A204.1 (cell line): Measurements from ENCODE around the gene CXCL13.
"Not testable (repeated sequence)": the region's sequence is repeated elsewhere in the genome, so short reads cannot be mapped to it uniquely, and the experiment has no call there.

Experiments
- FAIRE-seq: peaks from 2 replicates; lab custom pipeline; 2012; peaks lifted over from hg19 to GRCh38; lab: Jason Lieb, UNC

CXCL13 gene, protein sequence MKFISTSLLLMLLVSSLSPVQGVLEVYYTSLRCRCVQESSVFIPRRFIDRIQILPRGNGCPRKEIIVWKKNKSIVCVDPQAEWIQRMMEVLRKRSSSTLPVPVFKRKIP

DNA sequence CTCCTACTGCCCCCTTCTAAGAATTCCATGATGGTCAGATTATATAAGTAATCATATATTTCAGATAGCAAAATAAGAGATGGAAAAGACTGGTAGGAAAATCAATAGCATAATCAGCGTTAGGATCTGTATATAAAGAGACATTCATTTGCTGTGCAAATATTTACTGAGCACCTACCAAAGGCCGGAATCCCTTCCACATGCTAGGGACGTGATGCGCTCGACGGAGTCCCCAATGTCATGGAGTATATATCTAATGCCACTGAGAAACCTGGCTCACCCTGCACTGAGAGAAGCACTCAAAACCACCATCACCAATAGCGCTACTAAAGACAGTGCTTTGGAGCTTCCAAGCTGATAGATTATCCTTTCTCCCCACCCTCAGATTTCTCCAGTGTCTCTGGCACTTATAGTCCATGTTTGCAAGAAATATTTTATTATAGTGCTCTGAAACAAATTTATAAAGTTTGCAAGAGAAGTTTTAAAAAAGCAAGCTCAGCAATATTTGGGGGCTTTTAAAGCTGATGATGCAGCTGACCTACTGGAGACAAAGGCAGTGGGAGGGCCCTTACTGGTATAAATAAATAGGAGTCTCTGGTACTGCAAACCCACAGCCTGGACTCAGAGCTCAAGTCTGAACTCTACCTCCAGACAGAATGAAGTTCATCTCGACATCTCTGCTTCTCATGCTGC is at the start of gene CXCL13:
CXCL13 (plus strand) TSS at position 611 of the 693 bp plus-strand sequence; CDS start at position 657, 46 bp downstream.
- FAIRE-seq, result no peak

DNA sequence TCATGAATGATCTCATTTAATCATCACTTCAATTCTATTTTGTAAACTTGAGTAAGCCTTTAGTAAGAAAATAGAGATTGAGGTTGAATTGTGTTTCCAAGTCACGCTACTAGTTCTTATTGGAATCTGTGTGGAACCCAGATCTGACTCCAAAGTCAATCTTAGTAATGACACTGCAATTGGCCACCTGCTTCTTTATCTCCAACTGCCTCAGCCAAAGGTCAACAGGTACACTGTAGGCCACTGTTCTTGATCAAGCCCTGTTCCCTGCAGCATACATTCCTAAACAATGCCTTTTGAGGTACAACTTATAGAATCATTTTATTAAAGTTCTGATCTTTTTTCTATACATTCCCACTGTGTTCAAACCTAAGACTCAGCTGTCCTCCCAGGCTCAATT is 45.5 kb upstream of the CXCL13 start:
- no peak for FAIRE-seq

DNA sequence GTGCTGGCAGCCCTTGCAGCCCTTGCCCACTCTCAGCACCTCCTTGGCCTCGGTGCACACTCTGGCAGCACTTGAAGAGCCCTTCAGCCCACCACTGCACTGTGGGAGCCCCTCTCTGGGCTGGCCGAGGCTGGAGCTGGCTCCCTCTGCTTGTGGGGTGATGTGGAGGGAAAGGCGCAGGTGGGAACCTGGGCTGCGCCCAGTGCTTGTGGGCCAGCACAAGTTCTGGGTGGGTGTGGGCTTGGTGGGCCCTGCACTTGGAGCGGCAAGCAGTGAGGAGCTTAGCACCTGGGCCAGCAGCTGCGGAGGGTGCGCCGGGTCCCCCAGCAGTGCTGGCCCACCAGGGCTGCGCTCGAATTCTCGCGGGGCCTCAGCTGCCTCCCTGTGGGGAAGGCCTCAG is 43.9 kb upstream of the CXCL13 start:
- not testable (repeated sequence) for FAIRE-seq

DNA sequence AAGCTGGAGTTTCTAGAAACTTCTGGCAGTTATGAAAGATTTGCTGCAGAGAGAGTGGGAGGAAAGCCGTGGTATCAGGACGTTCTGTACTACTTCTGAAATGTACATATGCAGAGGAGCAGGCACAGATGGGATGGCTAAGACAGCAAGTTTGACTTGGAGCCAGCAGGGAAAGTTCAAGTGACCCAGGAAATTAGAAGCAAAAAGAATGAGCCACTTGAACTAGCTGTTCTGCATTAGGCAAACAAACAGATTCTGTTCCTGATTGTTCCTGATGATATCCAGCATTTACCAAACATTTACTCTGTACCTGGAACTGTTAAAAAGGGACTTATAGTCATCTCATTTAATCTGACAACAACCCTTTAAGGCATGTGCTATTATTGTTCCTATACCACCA is 41.4 kb upstream of the CXCL13 start:
- no peak for FAIRE-seq

DNA sequence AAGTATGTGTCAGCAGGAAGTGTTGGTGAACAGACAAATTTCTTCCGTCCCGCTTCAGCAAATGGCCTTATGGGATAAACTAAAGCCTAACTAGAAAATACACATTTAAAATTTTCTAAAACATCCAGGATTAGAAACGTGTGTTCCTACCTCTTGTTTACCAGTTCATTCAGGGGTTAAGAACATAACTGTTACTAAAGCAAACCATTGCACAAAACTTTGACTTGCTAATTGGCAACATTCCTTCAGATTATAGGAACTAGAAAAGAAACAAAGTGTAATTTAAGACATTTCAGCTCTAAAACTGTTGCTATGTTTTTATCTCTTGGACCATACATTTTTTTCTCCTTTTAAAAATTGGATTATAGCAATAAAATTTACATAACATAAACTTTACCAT is 39.5 kb upstream of the CXCL13 start:
- FAIRE-seq, result no peak

DNA sequence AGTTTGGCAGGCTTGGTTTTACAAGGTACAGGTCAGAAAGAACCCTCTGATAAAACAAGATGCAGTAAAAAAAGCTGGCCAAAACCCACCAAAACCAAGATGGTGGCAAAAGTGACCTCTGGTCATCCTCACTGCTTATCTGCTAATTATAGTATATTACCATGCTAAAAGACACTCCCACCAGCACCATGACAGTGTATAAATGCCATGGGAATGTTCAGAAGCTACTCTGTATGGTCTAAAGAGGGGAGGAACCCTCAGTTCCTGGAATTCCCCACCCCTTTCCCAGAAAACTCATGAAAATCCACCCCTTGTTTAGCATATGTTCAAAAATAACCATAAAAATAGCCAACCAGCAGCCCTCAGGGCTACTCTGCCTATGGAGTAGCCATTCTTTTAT is 38.1 kb upstream of the CXCL13 start:
- FAIRE-seq, result no peak

DNA sequence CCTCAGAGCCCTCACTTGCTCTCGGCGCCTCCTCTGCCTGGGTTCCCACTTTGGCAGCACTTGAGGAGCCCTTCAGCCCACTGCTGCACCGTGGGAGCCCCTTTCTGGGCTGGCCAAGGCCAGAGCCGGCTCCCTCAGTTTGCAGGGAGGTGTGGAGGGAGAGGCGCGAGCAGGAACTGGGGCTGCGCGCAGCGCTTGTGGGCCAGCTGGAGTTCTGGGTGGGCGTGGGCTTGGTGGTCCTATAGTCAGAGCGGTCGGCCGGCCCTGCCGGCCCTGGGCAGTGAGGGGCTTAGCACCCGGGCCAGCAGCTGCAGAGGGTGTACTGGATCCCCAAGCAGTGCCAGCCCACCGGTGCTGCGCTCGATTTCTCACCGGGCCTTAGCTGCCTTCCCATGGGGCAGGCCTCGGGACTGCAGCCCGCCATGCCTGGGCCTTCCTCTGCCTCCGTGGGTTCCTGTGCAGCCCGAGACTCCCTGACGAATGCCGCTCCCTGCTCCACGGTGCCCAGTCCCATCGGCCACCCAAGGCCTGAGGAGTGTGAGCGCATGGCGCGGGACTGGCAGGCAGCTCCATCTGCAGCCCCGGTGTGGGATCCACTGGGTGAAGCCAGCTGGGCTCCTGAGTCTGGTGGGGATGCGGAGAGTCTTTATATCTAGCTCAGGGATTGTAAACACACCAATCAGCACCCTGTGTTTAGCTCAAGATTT is 35.0 kb upstream of the CXCL13 start:
- not testable (repeated sequence) for FAIRE-seq

DNA sequence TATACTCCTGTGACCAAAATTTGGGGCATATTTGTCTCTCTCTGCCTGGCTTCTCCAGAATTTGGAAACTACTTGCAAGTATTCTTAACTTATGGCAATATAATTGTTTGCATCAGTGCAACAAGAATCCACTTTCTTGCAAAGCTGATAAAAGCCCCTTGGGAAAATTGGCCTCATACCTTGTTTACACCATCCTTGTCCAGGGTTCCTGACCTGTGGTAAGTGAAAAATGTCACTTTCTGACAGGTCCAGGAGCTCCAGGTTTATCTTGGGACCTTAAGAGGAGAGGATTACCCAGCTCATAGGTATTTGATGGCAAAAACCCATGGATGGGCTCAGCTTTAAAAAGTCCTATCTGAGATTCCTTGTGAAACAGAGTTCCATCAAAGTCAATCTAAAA is 29.3 kb upstream of the CXCL13 start:
- FAIRE-seq, result no peak

DNA sequence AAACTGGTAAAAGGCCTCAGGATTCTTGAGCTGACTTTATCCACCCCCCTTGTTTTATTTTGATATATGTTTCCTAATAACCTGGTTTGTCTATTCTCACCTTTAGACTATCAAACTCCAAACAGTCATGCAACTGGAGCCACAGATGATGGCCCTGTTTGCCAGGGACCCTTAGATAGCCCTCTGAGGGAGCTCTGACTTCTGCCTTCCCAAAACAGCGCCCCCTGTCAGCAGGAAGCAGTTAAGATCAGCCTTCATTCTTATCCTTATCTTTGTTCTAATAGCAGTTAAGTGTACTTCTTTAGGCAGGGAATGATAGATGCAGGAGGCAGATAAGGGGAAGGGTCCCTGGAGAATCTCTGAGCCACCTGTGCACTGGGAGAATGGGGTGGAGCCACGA is 27.5 kb upstream of the CXCL13 start:
- no peak for FAIRE-seq

DNA sequence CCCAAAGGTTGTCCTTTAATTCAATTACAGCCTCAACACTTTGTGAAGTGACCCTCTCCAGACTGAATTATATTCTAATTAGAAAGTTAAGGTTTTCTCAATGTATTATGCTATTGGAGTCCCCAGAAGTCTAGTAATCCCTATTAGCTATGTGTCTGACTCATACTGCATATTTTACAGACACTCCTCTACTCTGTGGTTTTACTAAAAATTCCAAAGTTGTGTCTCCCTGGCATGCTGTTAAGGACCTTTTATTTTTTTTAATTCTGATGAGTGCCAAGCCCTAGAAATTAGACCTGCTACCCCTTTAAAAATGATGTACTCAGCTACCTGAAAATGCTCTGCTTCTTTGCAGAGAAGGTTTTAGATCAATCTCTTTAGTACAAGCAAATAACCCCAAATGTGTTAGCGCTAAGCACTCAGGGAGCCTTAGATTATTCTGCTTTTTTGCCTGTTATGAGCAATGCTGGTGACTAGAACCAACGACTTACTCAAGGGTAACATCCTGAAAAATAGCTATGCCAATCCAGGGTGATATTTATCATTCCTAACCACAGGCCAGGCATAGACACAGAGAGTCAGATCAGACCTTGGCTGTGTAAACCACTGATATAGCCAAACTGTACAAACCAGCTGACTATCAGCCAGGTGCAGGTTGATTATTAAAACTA is 26.1 kb upstream of the CXCL13 start:
- FAIRE-seq, result no peak

DNA sequence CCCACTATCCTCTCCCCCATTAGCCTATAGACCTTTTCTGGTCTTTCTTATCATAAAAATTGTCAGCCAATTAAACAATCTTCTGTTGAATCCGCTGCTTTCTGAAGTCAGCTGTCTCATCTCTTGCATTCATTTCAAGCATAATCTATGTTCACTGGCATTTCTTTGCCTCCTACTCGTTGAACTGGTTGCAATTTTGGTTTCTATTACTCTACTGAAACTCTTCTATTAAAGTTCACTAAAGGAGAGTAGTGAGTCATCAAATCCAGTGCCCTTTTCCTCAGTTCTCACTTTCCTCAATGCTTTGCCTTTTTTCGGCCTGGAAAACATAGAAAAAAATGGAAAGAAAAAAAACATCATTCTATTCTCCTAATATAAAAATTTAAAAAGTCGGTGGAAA is 23.9 kb upstream of the CXCL13 start:
- FAIRE-seq, result no peak

DNA sequence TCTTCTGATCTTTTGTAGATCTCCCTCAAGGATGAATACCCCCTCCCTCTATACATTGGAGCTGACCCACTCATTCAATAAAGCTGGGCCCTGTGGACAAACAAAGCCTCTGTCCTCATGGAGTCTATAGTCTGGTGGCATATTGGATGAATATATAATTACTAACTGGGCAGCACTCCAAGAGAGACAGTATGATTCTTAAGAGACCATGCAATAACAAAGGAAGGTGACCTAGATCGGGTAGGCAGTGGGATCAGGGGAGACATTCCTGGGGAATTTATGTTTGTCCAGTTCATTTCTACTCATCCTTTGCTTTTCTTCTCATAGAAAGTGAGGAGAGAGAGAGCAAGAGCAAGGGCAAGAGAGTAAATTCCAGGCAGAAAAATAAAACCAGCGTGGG is 23.5 kb upstream of the CXCL13 start:
- FAIRE-seq, result no peak

DNA sequence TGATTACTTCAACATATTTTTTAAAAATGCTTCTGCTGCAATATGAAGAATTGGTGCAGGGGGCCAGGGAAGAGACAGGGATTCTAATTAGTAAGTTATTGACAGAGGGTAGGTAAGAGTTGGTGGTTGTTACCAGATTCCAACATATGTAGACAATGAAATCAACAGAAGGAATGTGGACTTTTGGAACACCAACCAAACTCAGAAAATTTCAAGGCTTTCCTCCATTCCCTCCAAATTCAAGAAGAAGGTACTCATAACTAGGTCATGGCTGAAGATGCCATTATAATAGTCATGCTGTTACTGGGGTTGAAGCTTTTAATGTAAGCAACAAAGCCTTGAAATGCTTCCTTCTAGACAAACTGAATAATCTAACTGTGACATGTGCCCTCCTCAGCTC is 22.9 kb upstream of the CXCL13 start:
- no peak for FAIRE-seq

DNA sequence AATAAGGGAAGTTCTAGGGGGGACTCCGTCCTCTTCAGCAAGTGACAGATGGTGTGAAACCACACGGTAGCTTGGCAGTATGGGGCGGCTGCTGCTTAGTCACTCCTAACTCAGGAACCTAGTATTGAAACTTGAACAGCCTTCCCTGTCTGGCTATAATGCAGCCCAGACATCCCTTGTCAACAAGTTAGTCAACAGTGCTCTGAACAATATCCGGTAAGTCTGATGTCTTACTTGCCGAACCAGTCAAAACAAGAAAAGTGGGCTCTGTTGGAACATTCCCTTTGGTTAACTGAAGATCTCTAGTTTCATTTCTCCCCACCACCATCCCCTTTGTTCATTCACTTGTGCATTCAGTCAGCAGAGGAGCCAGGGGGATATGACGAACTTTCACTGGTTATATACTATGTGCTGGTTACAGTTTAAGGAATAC is 18.7 kb upstream of the CXCL13 start:
- no peak for FAIRE-seq

DNA sequence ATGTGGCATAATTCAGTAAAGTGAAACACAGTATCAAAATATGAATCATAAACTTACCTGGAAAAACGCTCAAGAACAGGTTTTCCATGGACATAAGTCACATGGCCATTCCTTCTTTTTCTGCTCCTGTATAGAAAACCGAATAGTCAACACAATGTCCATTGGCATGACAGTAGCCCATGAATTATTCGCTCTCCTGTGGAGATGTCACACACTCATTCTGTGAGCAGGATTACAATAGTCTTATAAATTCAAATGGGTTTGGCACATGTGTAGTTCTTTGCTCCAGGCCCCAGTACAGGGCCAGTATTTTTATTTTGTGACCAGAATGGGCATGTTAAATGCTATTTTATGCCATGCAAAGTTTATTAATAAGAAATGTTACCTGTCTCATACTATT is 15.1 kb upstream of the CXCL13 start:
- no peak for FAIRE-seq

DNA sequence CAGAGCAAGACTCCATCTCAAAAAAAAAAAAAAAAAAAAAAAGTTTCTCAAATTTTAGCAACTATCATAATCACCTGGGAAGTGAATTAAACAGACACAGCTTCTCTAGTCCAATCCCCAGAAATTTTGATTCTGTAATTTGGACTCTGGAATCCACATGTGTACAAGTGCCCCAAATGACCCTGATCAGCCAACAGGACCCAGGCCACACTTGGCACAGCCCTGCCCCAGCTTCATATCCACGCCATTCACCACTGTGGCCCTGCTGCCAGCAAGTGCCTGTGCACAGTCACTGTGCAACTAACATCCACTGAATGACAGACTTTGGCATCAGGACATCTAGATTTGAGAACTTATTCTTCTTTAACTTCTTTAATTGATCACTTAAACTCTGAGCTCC is 14.1 kb upstream of the CXCL13 start:
- FAIRE-seq, result no peak

DNA sequence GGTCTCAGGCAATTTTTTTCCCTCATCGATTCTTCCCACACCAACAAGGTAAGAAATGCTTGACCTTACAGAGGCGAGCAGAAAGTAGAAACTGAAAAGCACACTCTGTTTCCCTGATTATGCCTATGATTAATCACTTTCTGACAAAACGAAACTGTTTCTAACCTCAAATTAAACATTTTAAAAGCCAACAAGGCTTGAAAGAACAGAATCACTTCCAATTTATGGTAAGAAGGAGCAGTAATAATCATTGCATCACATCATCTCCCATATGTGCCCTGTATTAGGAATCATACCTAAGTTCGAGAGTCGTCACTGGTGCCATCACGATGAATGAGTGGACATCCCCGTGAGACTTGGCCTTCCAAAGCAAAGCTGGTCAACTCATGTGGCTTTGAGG is 12.5 kb upstream of the CXCL13 start:
- no peak for FAIRE-seq

DNA sequence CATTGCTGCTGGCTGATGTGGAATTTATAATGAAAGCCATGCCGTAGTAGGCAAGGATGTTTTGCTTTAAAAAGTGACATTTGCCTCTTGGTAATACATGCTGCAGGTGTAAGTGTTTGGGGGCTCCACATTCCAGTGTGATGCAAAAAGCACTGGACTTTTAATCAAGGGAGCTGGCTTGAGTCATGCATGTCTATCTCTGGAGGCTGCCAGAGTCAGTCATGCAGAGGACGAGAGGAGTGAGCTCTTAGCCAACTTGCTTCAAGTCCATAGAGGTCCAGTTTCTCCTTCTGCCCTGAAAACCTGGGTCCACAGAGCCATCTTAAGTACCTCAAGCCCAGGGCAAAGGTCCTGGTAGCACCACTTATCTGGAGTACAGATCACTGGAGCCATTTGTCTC is 11.6 kb upstream of the CXCL13 start:
- FAIRE-seq, result no peak

DNA sequence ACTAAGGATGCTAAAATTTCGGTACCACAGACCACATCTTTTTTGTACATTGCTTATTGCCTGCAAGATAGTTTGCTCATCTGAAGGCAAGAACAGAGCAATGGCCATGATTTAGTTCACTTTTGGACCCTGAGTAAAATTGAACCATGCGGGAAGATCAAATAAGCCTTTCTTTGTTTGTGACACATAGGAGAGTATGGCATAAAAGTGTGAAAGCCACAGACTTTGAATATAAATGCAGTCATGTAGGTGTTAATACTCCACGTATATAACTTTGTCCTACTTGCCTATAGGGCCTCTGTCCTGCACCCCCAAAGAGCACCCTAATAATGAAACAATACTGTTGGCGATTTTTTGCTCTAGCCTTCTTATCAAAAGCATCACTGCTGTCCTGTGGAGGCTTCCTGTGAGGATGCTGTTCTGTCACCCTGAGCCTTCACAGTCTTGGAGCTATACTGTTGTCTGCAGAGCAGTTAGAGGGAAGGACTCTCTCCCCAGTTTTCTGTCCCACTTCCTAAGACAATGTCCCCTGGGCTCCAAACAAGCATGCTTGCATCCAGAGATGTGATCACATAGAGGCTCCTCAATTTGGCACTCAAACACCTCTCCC is 10.2 kb upstream of the CXCL13 start:
- FAIRE-seq, result no peak

DNA sequence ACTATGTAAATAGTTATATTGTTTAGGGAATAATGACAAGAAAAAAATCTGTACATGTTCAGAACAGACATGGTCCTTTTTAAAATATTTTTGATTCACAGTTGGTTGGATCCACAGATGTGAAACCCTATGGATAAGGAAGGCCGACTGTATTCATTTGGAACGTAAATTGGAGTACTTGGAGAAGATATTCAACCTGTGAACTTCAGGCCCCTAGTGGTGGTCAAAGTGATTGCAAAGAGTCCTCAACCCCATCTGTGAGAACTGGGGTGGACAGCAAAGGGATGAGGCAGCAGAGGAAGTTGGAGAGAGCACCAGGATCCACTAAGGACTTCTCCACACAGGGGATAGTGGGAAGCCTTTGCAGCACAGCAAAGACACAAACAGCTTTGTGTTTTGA is 6.2 kb upstream of the CXCL13 start:
- FAIRE-seq, result no peak

DNA sequence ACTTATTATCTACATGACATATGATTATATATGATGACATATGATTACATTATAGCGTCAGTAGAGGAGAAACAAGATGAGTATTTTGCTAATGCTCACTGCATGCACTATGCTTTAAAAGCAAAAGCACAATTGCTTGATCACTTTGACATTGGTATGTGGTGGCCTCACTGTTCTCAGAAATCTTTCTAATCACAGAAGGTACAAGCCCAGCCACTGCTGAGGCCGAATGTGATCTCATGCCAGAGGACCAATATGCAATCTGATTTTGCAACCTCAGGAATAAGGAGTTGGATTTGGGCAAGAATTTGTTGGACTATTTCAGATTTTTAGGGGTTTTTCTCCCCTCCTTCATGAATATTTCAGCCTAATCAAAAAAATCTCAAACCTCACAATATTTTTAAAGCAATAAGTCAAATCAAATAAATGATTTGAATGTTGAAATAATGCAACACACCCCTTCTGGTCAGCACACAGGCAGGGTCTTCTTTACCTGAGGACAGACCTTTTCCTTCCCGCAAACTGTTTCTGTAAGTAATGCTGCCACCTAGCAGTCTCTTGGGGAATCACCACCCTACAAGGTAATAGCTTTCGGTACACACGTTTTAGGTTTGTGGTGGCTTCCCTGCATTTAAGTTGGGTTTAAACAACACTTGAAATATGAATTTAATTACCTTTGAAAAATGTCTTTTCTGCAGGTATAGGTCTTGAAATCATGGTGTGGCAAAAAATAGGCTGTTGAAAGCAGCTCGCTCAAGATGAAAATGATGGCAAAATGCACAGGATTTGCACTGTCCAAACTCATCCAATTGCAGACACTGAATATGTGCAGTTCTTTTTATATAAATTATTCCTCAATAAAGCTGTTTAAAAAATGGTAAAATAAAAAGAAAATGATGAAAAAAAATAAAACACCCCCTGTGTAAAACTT is 4.8 kb upstream of the CXCL13 start:
- no peak for FAIRE-seq
